ENCODE data around the gene RERE.
"Not testable (repeated sequence)": the region's sequence is repeated elsewhere in the genome, so short reads cannot be mapped to it uniquely, and the experiment has no call there.

Gene RERE

DNA sequence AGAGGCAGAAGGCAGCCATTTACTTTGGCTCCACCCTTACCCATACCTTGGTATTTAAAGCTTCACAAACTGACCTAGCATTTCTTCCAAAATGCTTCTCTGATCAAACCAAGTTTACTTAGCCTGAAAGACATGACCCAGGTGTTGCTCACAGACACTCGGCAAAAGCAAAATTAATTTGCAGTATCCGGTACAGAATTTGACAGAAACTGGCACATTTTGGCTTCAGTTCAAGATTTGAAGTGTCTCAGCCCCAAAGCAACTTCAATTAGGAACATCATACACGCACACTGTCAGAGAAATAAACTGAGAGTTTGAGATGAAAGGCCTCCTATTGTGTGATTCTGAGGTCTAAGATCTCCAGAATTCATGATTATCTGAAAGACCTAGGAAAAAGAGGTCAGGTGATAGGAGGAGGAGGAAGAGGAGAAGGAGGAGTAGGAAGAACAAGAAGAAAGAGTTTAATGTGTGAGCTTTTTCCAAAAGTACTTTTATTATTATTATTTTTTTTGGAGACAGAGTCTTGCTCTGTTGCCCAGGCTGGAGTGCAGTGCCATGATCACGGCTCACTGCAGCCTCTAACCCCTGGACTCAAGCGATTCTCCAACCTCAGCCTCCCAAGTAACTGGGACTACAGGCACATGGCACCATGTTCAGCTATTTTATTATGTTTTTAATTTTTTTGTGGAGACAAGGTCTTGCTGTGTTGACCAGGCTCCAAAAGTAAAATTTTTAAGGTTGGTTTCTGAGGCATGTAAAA lies 355.9 kb downstream of the RERE start:
- DNase-seq (ENCODE audit: low read depth in 2 of 3, low spot score in 2 of 3), result no peak

DNA sequence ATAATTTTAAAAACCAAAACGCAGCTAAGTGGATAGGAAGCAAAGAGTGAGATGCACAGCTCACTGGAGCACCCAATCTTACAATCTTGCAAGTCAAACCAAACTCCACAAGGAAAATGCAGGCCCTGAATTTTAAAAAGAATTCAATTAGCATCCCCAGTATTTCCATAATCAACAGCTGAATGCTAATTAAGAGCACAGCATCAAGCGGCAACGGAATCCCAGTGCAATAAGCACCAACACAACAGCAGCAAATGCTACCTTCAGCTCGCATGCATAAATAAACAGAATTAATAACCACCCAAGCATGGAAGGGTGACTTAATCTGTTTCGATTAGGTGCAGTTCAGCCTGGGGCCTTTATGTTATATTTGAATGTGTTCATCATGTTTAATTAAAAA lies 356.7 kb downstream of the RERE start:
- DNase-seq (ENCODE audit: low read depth in 2 of 3, low spot score in 2 of 3), result no peak

DNA sequence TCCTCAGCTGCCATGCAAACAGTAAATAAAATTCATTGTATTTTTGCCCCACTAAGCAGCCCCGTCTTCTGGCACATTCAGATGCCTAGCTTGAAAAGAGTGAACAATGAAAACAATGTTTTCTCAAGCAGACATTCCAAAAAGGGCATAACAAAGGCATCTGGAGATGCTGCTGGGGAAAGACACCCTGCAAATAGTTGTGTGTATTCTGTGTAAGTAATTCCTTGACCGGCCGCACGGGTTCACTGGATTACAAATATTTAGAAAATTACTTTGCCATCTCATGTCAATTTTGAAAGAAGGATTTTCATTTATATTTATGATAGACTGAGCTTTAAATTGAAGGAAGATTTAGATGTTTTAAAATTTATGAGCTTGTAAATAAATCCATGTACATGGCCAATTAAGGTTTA lies 357.3 kb downstream of the RERE start:
- no peak for DNase-seq (ENCODE audit: low read depth in 2 of 3, low spot score in 2 of 3)

- DNase-seq (ENCODE audit: low read depth in 2 of 3, low spot score in 2 of 3), result no peak
These were observed 358.8 kb downstream of the RERE start for GRCh38 chr1:8458607-8459006.

GRCh38 chr1:8457760-8458381 lies 359.6 kb downstream of the RERE start:
- DNase-seq (ENCODE audit: low read depth in 2 of 3, low spot score in 2 of 3), result no peak

DNA sequence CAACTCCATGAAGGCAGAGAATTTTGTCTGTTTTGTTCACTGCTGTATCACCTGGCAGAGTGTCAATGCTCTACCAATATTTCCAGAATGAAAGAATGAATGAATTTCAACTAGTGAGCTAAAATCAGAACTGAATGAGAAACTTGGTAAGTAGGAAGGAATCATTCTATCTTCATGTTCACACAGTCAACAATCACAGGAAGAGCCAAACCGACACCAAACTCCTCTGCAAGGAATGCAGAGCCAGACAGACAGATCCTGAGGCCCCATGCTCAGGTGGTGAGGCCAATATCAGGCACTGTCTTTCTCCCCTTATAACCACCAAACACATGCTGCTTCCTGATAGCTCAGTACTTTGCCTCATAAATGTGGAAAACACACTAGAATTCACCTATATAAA lies 360.4 kb downstream of the RERE start:
- DNase-seq (ENCODE audit: low read depth in 2 of 3, low spot score in 2 of 3), result no peak

GRCh38 chr1:8456308-8456912 lies 361.0 kb downstream of the RERE start:
- DNase-seq (ENCODE audit: low read depth in 2 of 3, low spot score in 2 of 3), result no peak

- DNase-seq (ENCODE audit: low read depth in 2 of 3, low spot score in 2 of 3), result no peak
These were observed 361.6 kb downstream of the RERE start for GRCh38 chr1:8455700-8456307.

DNA sequence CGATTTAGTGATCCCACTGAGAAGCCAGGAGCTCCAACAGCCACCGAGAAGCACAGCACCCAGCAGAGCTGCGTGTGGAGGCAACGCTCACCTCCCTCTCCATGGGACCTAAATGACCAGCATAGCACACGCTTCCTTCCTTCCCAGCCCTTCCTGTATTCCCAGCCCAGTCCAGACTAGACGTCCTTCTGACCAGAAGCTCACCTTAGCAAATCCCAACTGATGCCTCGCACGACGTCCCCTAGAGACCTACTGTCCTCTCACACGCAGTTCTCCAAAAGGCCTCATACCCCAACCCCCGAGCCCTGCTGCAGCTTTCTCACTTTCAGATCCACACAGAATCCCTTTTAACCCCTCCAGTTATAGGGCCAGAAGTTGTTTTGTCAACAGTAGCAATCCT lies 367.1 kb downstream of the RERE start:
- DNase-seq (ENCODE audit: low read depth in 2 of 3, low spot score in 2 of 3), result no peak

DNA sequence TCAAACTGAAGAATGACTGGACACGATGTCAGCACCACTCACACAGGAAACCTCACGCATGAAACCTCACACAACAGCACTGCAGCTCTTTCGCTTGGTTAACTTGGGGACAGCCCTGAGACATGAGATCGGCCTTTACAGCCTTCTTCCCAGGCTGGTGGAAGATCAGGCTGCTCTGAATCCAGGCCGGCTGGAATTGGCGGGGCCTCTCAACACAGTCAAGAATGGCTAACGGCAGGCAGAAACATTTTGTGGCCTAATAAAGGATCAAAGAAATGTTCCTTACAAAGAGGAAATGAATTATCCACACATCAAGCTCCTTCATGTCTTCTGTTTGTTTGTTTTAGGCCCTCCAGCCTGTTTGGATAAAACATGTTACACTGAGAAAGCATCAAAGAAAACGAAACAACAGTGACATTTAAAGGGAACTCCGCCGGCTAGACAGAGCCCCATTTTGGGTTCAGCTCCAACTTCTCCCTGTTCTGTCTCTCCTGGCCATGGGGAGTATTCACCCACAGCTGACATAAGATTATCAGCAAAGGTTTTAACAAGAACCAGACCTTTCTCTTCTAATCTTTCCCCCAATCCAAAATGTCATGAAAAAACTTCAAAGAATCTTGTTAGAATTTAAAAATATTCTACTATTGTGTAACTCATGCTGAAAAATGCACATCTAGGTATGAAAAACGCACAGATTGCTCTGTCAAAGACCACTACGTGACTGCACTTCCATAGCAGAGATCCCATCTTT lies 368.4 kb downstream of the RERE start:
- DNase-seq (ENCODE audit: low read depth in 2 of 3, low spot score in 2 of 3), result no peak

DNA sequence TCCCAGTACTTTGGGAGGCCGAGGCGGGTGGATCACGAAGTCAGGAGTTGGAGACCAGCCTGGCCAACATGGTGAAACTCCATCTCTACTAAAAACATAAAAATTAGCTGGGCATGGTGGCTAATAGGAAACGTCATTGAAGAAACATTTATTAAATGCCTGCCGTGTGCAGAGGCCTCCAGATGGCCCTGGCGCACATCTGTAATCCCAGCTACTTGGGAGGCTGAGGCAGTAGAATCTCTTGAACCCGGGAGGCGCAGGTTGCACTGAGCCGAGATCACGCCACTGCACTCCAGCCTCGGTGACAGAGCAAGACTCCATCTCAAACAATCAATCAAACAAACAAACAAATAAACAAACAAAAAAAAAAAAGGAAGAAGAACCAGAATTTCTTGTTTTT lies 368.9 kb downstream of the RERE start:
- not testable (repeated sequence) for DNase-seq (ENCODE audit: low read depth in 2 of 3, low spot score in 2 of 3)

DNA sequence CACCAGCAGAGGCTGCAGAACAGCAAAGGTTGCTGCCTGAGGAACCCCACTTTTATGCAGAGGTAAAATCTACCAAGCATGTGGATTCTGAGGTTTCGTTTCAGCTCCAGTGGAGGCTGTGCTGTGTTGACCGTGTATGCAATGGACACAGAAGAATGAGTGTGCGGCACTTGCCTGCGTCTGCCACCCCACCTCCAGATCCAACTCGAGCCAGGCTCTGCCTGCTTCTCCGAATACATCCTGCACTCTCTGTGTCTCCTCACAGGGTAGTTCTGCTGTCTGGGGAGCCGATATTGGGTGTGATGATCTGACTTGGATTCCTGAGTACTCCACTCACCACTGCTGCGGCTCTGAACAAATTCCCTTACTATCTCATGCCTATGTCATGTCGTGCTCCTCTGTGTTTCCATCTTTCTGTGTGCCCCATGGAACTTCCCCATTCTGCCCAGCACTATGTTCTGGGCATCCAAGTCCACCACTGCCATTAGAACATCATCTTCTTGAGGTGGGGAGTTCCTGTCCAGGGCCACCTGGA lies 369.8 kb downstream of the RERE start:
- DNase-seq (ENCODE audit: low read depth in 2 of 3, low spot score in 2 of 3), result no peak

DNA sequence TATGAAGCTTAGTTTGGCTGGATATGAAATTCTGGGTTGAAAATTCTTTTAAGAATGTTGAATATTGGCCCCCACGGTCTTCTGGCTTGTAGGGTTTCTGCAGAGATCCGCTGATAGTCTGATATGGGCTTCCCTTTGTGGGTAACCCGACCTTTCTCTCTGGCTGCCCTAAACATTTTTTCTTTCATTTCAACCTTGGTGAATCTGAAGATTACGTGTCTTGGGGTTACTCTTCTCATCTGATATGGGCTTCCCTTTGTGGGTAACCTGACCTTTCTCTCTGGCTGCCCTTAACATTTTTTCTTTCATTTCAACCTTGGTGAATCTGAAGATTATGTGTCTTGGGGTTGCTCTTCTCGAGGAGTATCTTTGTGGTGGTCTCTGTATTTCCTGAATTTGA lies 371.3 kb downstream of the RERE start:
- DNase-seq (ENCODE audit: low read depth in 2 of 3, low spot score in 2 of 3), result not testable (repeated sequence)

- DNase-seq (ENCODE audit: low read depth in 2 of 3, low spot score in 2 of 3), result no peak
These were observed 373.8 kb downstream of the RERE start for GRCh38 chr1:8443558-8444194.

DNA sequence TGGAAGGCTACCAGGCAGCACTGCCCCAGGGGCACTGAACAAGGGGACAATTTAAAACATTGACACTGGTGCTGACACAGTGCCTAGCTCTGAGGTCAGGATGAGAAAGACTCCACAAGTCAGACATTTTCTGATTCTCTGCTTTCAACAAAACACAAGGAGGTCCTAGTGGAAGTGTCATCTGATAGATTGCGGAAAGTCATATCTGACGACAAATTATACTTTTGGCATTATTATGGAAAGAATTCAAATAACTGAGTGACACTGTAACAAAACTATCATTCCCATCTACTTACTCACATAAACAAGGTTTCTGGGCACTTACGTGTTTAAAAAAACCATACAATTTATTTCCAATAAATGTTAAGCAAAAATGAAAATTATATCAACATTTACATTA lies 376.0 kb downstream of the RERE start:
- no peak for DNase-seq (ENCODE audit: low read depth in 2 of 3, low spot score in 2 of 3)

DNA sequence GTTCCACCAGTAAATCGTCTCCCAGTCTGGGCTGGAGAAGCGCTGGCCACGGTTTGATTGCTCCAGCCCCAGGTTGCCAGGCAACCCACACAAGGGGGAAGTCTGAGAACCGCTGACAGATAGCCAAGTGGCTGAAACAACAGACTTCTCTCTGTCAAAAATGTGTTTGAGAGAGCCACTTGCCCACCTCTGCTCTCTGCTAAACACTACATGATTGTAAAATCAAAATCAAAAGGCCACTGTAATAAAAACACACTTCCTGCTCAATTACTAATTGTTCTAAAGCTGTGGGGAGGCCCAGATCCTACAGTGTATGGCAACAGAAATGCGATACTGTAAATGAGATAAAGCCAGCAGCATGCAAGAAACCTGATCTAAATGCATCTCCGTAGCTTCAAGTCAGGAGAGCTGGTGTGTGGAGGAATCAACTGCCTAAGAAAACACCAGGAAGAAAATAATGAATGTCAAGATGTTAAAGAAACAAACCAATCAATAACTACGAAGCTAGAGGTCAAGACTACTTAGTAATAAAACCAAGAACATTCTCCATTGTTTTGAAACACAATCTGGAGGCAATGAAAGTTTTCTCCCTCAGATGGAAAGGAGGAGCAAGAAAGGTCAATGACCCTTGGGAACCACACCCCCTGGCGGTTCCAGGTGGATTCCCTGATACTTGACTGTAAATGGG lies 378.3 kb downstream of the RERE start:
- DNase-seq (ENCODE audit: low read depth in 2 of 3, low spot score in 2 of 3), result no peak

- no peak for DNase-seq (ENCODE audit: low read depth in 2 of 3, low spot score in 2 of 3)
These were observed 379.0 kb downstream of the RERE start for GRCh38 chr1:8438489-8438888.

DNA sequence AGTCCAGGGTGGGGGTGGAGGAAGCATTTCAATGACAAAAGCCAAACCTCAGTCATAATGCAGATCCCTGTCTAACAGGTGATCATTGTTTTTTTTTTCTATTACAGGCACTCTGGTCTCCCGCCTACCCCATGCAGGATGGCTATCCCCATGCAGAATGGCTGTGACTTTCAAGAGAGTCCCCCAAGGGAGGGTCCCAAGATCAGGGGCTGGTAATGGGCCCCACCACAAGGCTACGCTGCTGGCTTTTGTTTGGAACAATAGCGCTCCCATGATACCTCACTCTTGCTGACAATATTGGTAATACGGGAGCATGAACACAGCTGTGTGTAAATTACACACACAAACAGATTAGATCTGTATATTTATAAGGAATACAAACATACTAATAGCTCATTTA lies 380.1 kb downstream of the RERE start:
- DNase-seq (ENCODE audit: low read depth in 2 of 3, low spot score in 2 of 3), result no peak

DNA sequence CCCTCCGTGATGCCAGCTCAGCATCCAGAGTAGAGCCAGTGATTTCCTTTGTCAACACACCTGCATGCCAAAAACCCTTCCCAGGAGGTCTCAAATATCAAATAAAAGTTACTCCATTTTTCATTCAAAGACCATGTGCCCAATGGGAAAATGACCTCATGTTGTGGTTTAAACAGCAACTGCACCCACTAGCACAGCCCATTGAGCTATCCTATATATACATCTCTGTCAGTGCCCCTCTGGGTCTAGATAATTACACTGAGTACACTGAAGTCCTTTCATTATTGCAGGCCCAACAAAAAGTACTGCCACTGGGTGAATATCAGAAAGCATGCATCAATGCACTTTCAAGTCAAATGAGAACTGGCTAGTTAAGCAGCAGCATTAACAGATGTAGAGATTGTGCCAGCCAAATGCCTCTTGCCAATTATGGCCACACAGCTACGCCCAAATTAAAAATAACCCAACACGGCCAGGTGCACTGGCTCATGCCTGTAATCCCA lies 381.8 kb downstream of the RERE start:
- DNase-seq (ENCODE audit: low read depth in 2 of 3, low spot score in 2 of 3), result no peak

DNA sequence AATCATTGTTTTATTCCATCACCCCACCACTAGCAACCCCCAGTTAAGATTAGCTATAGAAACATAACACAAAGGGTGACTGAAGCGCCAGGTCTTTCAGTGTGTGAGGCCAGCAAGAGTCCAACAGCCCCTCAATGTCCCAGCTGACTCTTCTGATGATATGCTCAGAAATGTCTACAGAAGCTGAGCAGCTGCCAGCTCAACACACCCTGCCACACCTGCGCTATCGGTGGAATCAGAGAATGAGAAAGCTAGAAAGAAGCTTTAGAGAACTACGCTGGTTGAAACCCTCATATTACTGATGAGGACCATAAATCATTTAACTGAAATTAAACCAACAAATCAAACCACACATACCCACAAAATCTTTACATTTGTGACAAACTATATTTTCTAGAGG lies 383.3 kb downstream of the RERE start:
- DNase-seq (ENCODE audit: low read depth in 2 of 3, low spot score in 2 of 3), result no peak

All from activated CD8-positive, alpha-beta memory T cell treated with anti-CD3 and anti-CD28 coated beads for 48 hours (primary cell).